HG02610 (cell line): ENCODE measurements around the gene SYCP2L.
A peak's percentile ranks its signal among the peaks of the same experiment; 100 is the strongest.
"Not testable (repeated sequence)": the region's sequence is repeated elsewhere in the genome, so short reads cannot be mapped to it uniquely, and the experiment has no call there.

Experiments used
- ATAC-seq: cut with Tn5 transposase; IDR thresholded peaks from one replicate; pipeline ENCODE4 v1.9.1; 2021; ENCODE audit warnings: mild to moderate bottlenecking, moderate library complexity; ENCODE audit not compliant: unreplicated experiment

Gene SYCP2L

DNA sequence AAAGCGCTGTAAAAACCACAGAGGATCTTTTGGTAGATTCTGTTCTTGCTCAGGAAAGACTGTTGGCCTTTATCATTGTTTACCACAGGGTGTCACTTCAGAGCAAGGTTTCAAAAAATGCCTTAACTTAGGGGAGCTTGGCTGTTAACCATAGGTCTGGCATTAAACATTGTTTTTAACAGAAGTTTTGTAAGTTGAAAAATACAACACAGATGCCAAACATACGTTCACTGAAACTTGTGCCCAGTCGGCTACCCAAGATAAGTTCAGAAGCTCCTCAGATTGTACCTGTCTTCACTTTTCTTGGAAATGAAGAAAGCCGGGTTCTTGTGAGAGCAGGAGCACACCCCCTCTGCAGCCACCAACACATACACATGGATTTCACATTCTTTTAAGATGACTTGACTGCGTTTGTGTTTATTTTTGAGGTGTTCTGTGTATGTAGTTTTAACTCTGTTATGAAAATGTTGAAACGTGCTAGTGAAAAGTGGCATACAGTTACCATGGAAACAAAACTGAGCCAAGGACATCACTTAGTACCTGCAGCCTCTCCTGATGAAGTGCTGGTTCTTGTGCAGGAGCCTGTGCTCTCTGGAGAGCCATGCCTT lies 64.9 kb downstream of the SYCP2L start:
- ATAC-seq: no peak

DNA sequence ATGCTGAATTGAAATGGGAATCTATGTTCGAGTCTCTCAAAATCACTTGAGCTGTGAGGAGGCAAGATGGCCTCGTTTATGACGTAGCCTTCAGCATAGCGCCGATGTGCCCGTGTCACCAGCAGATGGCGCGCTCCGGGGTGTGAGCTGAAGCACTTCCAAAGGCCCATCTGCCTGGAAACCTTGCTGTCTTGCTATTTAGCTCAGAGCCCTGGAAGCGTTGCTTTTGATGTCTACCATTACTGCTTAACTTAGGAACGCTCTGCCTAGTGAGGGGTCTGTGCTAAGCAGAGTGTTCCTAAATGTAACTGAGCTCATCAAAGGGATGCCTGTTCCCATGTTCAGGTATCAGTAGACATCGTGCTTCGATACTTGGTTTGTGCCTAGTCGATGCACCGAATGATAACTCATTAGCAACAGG lies 67.7 kb downstream of the SYCP2L start:
- peak; percentile 88 for ATAC-seq

DNA sequence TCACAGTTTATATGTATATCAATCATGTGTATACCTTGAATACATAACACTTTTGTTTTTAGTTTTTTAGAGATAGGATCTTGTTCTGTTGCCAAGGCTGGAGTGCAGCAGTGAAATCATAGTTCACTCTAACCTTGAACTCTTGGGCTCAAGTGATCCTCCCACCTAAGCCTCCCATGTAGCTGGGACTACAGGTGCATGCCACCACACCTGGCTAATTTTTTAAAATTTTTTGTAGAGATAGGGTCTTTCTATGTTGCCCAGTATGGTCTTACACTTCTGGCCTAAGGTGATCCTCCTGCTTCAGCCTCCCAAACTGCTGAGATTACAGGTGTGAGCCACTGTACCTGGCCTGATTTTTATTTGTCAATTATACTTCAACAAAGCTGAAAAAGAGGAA lies 69.9 kb downstream of the SYCP2L start:
- ATAC-seq: no peak

- ATAC-seq: no peak
Measured at GRCh38 chr6:10957414-10957886, 70.6 kb downstream of the SYCP2L start.

DNA sequence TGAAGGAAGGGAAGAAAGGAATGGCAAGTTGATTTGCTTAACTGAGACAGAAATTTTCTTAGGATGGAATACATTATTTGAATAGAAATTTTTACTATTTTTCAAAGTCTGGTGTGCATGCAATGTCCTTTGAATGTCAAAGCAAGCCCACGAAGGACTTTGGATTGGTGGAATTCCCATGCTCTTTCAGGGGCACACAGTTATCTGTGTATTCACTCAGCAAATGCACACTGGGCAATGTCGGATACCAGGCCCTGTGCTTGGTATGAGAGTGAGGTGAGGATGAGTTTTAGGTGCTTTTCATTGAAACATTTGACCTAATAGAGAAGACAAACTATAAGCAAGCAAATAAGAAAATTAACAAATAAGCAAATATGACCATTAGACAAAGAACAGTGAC lies 73.3 kb downstream of the SYCP2L start:
- ATAC-seq: no peak

- no peak for ATAC-seq
Measured at GRCh38 chr6:10961837-10962236, 75.0 kb downstream of the SYCP2L start.

GRCh38 chr6:10962673-10963072 lies 75.8 kb downstream of the SYCP2L start:
- peak; percentile 74 for ATAC-seq

- ATAC-seq: peak; percentile 8
Measured at GRCh38 chr6:10963113-10963512, 76.3 kb downstream of the SYCP2L start.

DNA sequence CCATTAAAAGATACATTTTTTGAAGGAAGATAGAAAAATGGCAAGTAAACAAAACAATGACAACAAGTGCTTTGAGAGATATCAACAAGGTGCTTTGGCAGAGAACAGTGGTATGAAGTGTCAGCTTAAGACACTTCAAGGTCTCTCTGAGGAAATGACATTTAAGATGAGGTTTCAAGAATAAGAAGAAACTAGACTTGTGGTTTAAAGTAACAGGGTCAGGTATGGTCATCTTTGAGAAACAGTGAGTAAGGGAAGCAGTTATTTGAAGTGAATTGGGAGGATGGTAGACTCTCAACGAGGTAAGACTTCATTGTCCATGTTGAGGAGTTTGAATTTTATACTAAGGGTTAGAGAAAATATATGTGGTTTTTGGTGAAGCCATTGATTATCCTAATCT lies 77.8 kb downstream of the SYCP2L start:
- peak; percentile 88 for ATAC-seq

DNA sequence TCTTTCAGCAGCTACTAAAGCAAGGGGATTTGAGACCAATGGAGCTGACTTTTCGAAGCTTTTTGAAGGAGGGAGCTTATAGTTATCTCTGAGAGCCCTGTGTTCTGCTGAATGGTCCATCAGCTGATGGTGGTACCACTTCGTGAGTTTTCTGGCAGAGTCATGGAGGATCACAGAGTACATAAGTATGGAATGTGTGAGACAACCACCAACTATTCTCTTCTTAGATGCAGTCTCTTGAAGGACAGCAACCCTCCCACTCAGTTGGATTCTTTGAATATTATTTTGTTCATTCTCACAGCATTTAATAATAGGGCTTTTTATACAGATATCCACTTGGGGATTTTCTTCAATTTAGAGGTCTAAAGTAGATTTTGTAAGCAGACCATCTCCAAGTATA lies 81.9 kb downstream of the SYCP2L start:
- ATAC-seq: no peak

DNA sequence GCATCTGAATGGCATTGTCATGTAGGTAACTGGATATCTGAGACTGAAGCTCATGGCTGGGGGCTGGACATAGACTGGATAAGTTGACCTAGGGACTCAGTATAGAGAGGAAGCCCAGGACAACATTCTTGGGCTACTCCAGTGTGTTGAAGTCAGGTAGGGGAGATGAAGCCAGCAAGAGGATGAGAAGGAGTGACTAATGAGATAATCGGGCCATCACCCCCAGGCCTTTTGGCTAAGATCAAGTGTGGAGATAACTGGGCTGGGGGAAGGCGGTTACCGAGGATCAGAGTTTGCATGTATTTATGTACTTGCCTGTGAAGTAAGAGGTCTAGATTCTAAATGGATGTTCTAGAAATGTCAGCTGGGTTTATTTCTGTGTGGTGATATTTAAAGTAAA lies 83.9 kb downstream of the SYCP2L start:
- ATAC-seq: no peak

- no peak for ATAC-seq
Measured at GRCh38 chr6:10972196-10972595, 85.3 kb downstream of the SYCP2L start.

- no peak for ATAC-seq
Measured at GRCh38 chr6:10976571-10976970, 89.7 kb downstream of the SYCP2L start.

- ATAC-seq: no peak
Measured at GRCh38 chr6:10977231-10977968, 90.5 kb downstream of the SYCP2L start.

GRCh38 chr6:10979603-10980002 lies 92.8 kb downstream of the SYCP2L start:
- ATAC-seq: no peak

- ATAC-seq: no peak
Measured at GRCh38 chr6:10981409-10981808, 94.6 kb downstream of the SYCP2L start.

DNA sequence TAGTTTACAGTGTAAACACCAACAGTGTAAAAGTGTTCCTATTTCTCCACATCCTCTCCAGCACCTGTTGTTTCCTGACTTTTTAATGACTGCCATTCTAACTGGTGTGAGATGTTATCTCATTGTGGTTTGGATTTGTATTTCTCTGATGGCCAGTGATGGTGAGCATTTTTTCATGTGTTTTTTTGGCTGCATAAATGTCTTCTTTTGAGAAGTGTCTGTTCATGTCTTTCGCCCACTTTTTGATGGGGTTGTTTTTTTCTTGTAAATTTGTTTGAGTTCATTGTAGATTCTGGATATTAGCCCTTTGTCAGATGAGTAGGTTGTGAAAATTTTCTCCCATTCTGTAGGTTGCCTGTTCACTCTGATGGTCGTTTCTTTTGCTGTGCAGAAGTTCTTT lies 98.1 kb downstream of the SYCP2L start:
- not testable (repeated sequence) for ATAC-seq

DNA sequence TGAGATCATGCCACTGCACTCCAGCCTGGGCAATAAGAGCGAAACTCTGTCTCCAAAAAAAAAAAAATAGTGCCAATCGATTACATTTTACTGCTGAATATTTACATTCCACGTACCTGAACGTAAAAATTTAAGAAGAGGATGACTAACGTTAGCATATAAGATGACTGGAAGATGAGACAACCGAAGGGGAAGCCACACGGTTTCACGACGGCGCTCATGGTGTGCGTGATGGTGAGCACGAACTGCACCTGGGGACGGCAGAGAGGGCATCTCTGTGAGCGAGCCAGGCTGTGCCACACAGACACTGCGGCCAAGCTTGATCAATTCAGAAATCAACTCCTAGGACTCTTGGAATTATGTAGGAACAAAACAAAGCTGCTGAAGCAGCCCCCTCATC lies 102.7 kb downstream of the SYCP2L start:
- no peak for ATAC-seq

DNA sequence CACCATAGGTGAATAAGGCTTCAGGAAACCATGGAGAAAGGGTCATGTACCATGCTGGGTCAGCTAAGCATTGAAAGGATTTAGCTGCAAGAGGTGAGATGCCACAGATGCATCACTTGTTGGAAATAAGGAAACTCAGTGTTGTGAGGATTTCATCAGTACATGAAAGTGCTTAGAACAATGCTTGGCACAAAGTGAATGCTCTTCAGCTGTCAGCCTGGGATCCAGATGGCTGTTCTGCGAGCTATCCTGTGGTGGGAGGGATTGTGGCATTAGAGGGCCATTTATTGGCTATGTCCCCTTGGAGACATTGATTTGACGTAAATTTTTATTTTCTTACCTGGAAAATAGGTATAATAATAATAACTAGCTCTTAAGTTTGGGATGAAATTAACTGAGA lies 104.3 kb downstream of the SYCP2L start:
- ATAC-seq: no peak

- ATAC-seq: no peak
Measured at GRCh38 chr6:10993896-10994295, 107.0 kb downstream of the SYCP2L start.

- no peak for ATAC-seq
Measured at GRCh38 chr6:10995114-10995707, 108.4 kb downstream of the SYCP2L start.

DNA sequence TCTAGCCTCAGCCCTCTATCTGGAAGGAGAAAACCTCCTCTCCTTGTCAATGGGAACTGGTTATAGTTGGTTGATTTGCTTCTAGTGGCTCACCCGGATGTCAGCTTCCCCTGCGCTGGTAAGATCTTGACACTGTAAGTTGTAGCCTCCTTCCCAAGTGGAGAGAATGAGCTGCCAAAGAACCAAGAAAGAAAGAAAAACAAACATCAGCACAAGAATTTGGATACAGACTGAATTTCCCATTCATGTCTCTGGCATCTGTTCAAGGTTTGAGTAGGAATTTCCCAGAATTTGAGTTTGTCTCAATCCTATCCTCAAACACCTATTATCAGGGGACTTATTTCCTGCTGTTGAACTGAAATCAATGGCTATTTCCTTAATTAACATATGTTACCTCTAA lies 113.1 kb downstream of the SYCP2L start:
- ATAC-seq: no peak
